Glutamatergic neuron (in vitro differentiated cells): Measurements from ENCODE around the gene NFIC. TPM values are rescaled to one million over a fixed set of nuclear protein-coding genes. Genes with fewer than 3 reads are reported as not detected.

Source experiments
- DNase-seq: peaks from one replicate; pipeline ENCODE4 v3.0.0; 2022
- H3K27ac Mint-ChIP-seq: one replicate; pipeline ENCODE4 v1.8.0; 2020; ENCODE audit warnings: mild to moderate bottlenecking, mixed read lengths, inconsistent platforms; ENCODE audit not compliant: unreplicated experiment
- H3K27me3 Mint-ChIP-seq: one replicate; pipeline ENCODE4 v1.8.0; 2020; ENCODE audit warnings: mild to moderate bottlenecking, moderate library complexity, mixed read lengths, inconsistent platforms; ENCODE audit not compliant: unreplicated experiment
- H3K36me3 Mint-ChIP-seq: one replicate; pipeline ENCODE4 v1.8.0; 2020; ENCODE audit warnings: mild to moderate bottlenecking, mixed read lengths, inconsistent platforms; ENCODE audit not compliant: unreplicated experiment
- H3K4me1 Mint-ChIP-seq: one replicate; pipeline ENCODE4 v1.8.0; 2020; ENCODE audit warnings: mild to moderate bottlenecking, low read depth, mixed read lengths, inconsistent platforms; ENCODE audit not compliant: unreplicated experiment
- H3K4me3 Mint-ChIP-seq: one replicate; pipeline ENCODE4 v1.8.0; 2020; ENCODE audit warnings: mild to moderate bottlenecking, mixed read lengths, inconsistent platforms; ENCODE audit not compliant: unreplicated experiment
- H3K9me3 Mint-ChIP-seq: one replicate; pipeline ENCODE4 v1.8.0; 2020; ENCODE audit warnings: mild to moderate bottlenecking, moderate library complexity, mixed read lengths, inconsistent platforms; ENCODE audit not compliant: unreplicated experiment
- CTCF ChIP-seq: fragments of 200-600 bp; sonication (generic); IDR thresholded peaks from one replicate; pipeline ENCODE4 v1.5.0; 2021; ENCODE audit not compliant: partially characterized antibody, unreplicated experiment
- total RNA-seq: library from RNA; stranded (reverse); fragmentation: NEBNext Ultra II Directional; extraction: Animal tissue kit (Norgen Biotek cat#: 25700); gene quantifications from one replicate; pipeline ENCODE4 v1.2.1, GENCODE V29; 2021; ENCODE audit not compliant: unreplicated experiment

Gene NFIC
- total RNA-seq, 1 donor from 2014 or later, result 2.0 TPM

- no peak for TF ChIP-seq CTCF
- no peaks in the 10 kb centered on the region for H3K36me3 Mint-ChIP-seq
- H3K27me3 Mint-ChIP-seq, result peaks cover 55% of the 10 kb centered on the region
- H3K4me1 Mint-ChIP-seq, result peaks cover 2% of the 10 kb centered on the region
- no peak for DNase-seq
- no peak overlapping the region for H3K4me3 Mint-ChIP-seq
- peaks cover 9% of the 10 kb centered on the region for H3K9me3 Mint-ChIP-seq
- H3K27ac Mint-ChIP-seq, result no peak overlapping the region
These were observed 607 bp downstream of the NFIC start for GRCh38 chr19:3366753-3367627.

GRCh38 chr19:3367628-3368440 lies 1.5 kb downstream of the NFIC start:
- no peaks in the 10 kb centered on the region for H3K36me3 Mint-ChIP-seq
- peaks cover 9% of the 10 kb centered on the region for H3K9me3 Mint-ChIP-seq
- peaks cover 53% of the 10 kb centered on the region for H3K27me3 Mint-ChIP-seq
- H3K27ac Mint-ChIP-seq, result no peak overlapping the region
- peaks cover 2% of the 10 kb centered on the region for H3K4me1 Mint-ChIP-seq
- TF ChIP-seq CTCF, result no peak
- H3K4me3 Mint-ChIP-seq, result peak overlapping the region; percentile 55
- no peak for DNase-seq

- H3K36me3 Mint-ChIP-seq, result no peaks in the 10 kb centered on the region
- peaks cover 9% of the 10 kb centered on the region for H3K9me3 Mint-ChIP-seq
- peaks cover 56% of the 10 kb centered on the region for H3K27me3 Mint-ChIP-seq
- H3K4me1 Mint-ChIP-seq, result peaks cover 2% of the 10 kb centered on the region
- no peak for DNase-seq
- H3K4me3 Mint-ChIP-seq, result no peak overlapping the region
- TF ChIP-seq CTCF, result no peak
- no peak overlapping the region for H3K27ac Mint-ChIP-seq
These were observed 2.0 kb downstream of the NFIC start for GRCh38 chr19:3368441-3368795.

GRCh38 chr19:3368848-3369336 lies 2.5 kb downstream of the NFIC start:
- peaks cover 2% of the 10 kb centered on the region for H3K4me1 Mint-ChIP-seq
- H3K36me3 Mint-ChIP-seq, result no peaks in the 10 kb centered on the region
- peaks cover 9% of the 10 kb centered on the region for H3K9me3 Mint-ChIP-seq
- DNase-seq, result no peak
- H3K4me3 Mint-ChIP-seq, result no peak overlapping the region
- H3K27me3 Mint-ChIP-seq, result peaks cover 58% of the 10 kb centered on the region
- no peak for TF ChIP-seq CTCF
- H3K27ac Mint-ChIP-seq, result peak overlapping the region; percentile 14
